GM21786 (cell line): ENCODE data around the gene SLC16A2.
"Not testable (repeated sequence)": the region's sequence is repeated elsewhere in the genome, so short reads cannot be mapped to it uniquely, and the experiment has no call there.

Experiments
- ATAC-seq: cut with Tn5 transposase; IDR thresholded peaks from one replicate; pipeline ENCODE4 v1.9.1; 2021; ENCODE audit not compliant: unreplicated experiment

SLC16A2 gene

GRCh38 chrX:74445099-74445498, 23.8 kb downstream of the SLC16A2 start:
- no peak for ATAC-seq

- ATAC-seq = no peak
Observed at GRCh38 chrX:74446876-74447275, 25.6 kb downstream of the SLC16A2 start.

- ATAC-seq = no peak
Observed at GRCh38 chrX:74448669-74449068, 27.4 kb downstream of the SLC16A2 start.

- ATAC-seq = no peak
Observed at GRCh38 chrX:74449322-74449936, 28.1 kb downstream of the SLC16A2 start.

GRCh38 chrX:74449937-74450330, 28.6 kb downstream of the SLC16A2 start:
- ATAC-seq = no peak

GRCh38 chrX:74450803-74451449, 29.6 kb downstream of the SLC16A2 start:
- no peak for ATAC-seq

GRCh38 chrX:74451450-74452198, 30.3 kb downstream of the SLC16A2 start:
- ATAC-seq = no peak

GRCh38 chrX:74452199-74452481, 30.8 kb downstream of the SLC16A2 start:
- no peak for ATAC-seq

- no peak for ATAC-seq
Observed at GRCh38 chrX:74453178-74453577, 31.9 kb downstream of the SLC16A2 start.

GRCh38 chrX:74454233-74454632, 32.9 kb downstream of the SLC16A2 start:
- not testable (repeated sequence) for ATAC-seq

GRCh38 chrX:74458736-74459135, 37.4 kb downstream of the SLC16A2 start:
- no peak for ATAC-seq

- no peak for ATAC-seq
Observed at GRCh38 chrX:74461384-74461783, 40.1 kb downstream of the SLC16A2 start.

GRCh38 chrX:74464722-74465121, 43.4 kb downstream of the SLC16A2 start:
- no peak for ATAC-seq

- ATAC-seq = no peak
Observed at GRCh38 chrX:74465424-74465823, 44.1 kb downstream of the SLC16A2 start.

GRCh38 chrX:74467656-74468055, 46.4 kb downstream of the SLC16A2 start:
- no peak for ATAC-seq

- ATAC-seq = not testable (repeated sequence)
Observed at GRCh38 chrX:74473116-74473515, 51.8 kb downstream of the SLC16A2 start.

GRCh38 chrX:74490247-74490646, 69.0 kb downstream of the SLC16A2 start:
- no peak for ATAC-seq

- ATAC-seq = peak; percentile 65
Observed at GRCh38 chrX:74492720-74493201, 71.5 kb downstream of the SLC16A2 start.

GRCh38 chrX:74493806-74494205, 72.5 kb downstream of the SLC16A2 start:
- no peak for ATAC-seq

GRCh38 chrX:74498924-74499323, 77.6 kb downstream of the SLC16A2 start:
- no peak for ATAC-seq

- ATAC-seq = no peak
Observed at GRCh38 chrX:74500067-74500466, 78.8 kb downstream of the SLC16A2 start.

- no peak for ATAC-seq
Observed at GRCh38 chrX:74500555-74500954, 79.3 kb downstream of the SLC16A2 start.
